GM12875 (cell line): ENCODE results near the gene ZEB2.

Experiments
- H3K4me3 ChIP-seq: one replicate; pipeline ENCODE4 v1.5.1; 2011; ENCODE audit warnings: low read depth, low read length, control low read depth
- TF ChIP-seq, protein P1 (sequence below): IDR thresholded peaks from 2 replicates; pipeline ENCODE4 v1.5.1; 2011; ENCODE audit warnings: low read depth, mild to moderate bottlenecking, control low read depth, inconsistent platforms, low read length, moderate library complexity, borderline replicate concordance; ENCODE audit not compliant: insufficient read depth

Gene ZEB2

GRCh38 chr2:144358374-144358964 lies 161.4 kb downstream of the ZEB2 start:
- TF ChIP-seq, protein P1, sequence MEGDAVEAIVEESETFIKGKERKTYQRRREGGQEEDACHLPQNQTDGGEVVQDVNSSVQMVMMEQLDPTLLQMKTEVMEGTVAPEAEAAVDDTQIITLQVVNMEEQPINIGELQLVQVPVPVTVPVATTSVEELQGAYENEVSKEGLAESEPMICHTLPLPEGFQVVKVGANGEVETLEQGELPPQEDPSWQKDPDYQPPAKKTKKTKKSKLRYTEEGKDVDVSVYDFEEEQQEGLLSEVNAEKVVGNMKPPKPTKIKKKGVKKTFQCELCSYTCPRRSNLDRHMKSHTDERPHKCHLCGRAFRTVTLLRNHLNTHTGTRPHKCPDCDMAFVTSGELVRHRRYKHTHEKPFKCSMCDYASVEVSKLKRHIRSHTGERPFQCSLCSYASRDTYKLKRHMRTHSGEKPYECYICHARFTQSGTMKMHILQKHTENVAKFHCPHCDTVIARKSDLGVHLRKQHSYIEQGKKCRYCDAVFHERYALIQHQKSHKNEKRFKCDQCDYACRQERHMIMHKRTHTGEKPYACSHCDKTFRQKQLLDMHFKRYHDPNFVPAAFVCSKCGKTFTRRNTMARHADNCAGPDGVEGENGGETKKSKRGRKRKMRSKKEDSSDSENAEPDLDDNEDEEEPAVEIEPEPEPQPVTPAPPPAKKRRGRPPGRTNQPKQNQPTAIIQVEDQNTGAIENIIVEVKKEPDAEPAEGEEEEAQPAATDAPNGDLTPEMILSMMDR, result no peak
- H3K4me3 ChIP-seq, result no peak overlapping the region

DNA sequence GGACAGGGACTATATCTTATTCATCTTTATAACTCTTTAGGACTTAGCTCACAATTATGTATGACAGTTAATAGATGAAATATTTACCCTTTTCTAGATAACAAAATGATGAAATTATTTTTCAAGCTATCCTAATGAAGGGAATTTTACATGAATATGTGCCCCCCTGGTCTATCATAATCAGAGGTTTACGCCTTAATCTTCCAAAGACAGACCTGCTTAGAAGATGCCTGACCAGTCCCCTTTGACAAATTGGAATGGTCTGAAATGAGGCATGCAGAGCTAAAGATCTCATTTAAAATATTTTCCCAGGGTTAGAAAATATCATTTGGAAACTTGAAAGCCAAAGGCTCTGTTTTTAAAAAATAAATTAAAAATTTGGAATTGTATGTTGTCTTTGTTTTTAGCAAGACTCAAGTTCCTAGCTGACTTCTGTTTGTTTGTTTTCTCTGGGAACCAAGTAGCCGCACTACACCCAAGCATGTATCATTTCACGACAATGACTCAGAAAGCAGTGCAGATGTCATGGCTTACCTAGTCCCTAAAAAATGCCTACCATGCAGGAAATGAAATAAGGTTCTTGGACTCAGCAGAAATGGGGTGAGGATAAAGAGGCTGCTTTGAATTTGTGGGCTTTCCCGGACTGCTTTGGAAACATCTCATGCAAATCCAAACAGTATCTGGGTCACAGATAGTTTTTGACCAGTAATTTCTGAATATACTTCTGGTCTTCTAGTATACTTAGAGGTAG lies 162.1 kb downstream of the ZEB2 start:
- no peak overlapping the region for H3K4me3 ChIP-seq
- TF ChIP-seq, protein P1, result no peak

DNA sequence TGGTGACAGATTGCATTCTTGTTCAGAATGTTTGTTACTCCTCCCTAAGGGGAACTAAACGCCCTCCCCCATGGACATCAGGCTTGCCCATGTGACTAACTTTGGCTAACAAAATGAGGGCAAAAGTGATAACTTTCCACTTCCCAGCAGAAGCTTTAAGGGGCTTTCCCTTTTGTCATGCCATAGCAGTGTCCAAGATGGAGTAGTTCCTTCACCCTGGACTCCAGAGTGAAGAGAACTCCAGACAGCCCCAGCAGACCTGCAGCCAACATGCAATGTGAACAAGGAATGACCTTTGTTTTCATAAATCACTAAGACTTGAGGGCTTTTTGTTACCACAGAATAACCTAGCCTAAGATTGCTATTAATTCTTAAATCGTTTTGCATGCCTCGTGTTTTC lies 163.5 kb downstream of the ZEB2 start:
- H3K4me3 ChIP-seq, result no peak overlapping the region
- TF ChIP-seq, protein P1, result no peak

- TF ChIP-seq, protein P1, result no peak
- H3K4me3 ChIP-seq, result no peak overlapping the region
Observed at GRCh38 chr2:144354953-144355352, 165.0 kb downstream of the ZEB2 start.

- TF ChIP-seq, protein P1, result no peak
- no peak overlapping the region for H3K4me3 ChIP-seq
Observed at GRCh38 chr2:144351687-144352086, 168.2 kb downstream of the ZEB2 start.

GRCh38 chr2:144350151-144350802 lies 169.6 kb downstream of the ZEB2 start:
- TF ChIP-seq, protein P1, result no peak
- no peak overlapping the region for H3K4me3 ChIP-seq
